Fibroblast of skin of scalp (primary cell): ENCODE data around the gene DNM3.

ENCODE experiments used
- DNase-seq: peaks from one replicate; pipeline ENCODE4 v3.0.0-alpha.2; 2013

DNM3 gene

DNA sequence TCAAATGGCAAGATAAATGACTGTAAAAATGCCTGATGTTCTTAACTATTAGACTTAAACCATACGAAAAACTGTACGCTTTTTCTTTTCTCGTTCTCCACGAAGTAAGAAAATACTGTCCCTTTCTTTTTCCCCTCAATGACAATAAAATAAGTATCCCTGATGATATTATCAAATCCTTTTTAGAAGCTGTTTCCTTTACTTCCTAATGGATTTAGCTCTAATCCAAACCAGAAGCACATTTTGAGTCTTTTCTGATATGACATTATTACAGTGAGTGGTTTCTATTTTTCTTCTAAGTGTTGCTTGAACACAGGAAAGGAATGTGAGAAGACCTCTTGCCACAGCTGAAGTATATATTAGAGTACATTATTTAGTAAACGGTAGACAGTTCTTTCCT is 32.4 kb downstream of the DNM3 start:
- DNase-seq, result no peak

GRCh38 chr1:171877701-171878100 is 36.4 kb downstream of the DNM3 start:
- no peak for DNase-seq

- no peak for DNase-seq
These were observed 38.3 kb downstream of the DNM3 start for GRCh38 chr1:171879556-171879955.

GRCh38 chr1:171881442-171881841 is 40.1 kb downstream of the DNM3 start:
- no peak for DNase-seq

GRCh38 chr1:171883849-171884248 is 42.6 kb downstream of the DNM3 start:
- DNase-seq, result no peak

GRCh38 chr1:171884475-171884874 is 43.2 kb downstream of the DNM3 start:
- no peak for DNase-seq

DNA sequence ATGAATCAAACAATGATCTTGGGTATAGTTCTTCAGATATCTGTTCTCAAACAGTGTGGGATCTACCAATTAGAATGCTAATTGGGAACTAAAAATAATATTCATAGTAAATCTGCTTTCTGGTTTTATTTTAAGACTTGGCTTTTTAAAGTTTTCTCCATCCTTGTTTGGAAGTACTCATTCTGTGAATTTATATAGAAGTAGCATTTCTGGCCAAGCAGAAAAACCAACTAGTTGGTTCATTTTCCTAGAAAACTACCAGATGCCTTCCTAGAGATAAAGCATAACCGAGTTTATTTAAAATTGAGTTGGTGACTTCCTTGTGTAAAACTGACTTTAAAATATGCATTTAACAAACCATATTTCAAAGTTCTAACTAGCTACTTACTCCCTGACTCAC is 48.8 kb downstream of the DNM3 start:
- no peak for DNase-seq

DNA sequence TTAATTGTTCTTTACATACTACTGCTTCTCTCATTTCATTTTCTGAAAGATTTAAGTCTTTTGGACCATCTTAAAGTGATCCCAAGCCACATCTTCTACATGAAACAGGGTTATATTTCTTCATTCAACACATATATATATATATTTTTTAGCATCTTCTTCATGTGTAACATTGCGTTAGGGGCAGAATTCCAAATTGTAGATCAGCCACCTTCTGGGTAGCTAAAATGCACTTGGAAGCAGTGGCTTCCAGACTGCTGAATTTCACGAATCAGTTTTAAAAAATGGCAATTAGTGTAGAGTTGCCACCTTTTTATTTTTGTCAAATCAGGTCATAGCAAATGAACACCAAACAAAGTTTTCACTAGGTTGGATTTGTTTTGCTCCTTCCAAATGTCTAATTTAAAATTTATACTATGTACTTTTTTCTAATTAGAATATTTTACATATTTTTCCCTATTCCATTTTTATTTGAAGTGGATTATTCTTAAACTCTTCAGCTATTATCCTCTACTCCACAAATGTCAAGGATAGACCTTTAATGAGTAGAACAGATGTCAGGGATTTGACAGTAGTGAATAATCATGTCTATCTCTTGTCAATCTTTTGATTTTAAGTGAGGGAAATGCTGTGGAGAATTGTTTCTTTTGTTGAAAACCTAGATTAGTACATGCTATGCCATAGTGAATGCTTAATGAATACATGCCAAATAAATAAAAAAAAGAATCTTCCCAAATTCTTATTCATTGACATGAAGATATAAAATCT is 55.8 kb downstream of the DNM3 start:
- no peak for DNase-seq

DNA sequence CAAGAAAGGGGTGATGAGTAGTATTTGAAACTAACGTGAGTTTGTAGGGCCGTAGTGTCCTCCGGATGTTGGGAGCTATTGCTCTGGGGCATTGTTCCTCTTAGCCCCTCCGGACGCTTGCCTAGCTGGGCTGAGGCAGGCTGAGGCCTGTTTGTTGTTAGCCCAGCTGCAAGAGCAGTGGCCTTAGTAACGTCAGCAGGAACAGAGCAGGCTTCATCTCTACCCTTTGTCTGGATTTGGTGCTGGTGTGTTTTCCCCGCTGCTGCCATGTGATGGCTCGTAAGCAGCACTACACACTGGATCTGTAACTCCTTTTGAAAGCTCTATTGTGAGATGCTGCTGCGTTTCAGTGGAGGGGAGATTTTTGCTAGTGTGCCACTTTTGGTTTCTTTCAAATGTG is 57.6 kb downstream of the DNM3 start:
- no peak for DNase-seq

DNA sequence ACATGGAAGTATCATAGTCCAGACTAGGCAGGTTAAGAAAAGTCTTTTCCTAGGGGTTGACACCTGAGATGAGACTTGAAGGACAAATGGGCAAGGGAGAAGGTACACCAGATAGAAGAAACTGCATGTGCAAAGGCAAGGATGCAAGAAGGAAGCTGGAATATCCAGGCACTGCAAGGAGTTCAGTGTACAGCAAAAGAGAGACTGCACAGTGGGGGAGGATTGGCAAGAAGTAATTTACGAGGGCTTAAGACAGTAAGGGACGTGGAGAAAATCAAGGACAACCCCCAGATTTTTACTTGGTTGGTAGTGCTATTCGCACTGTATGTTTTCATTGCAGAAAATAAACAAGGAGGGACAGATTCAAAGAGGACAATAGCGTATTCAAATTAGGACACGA is 58.5 kb downstream of the DNM3 start:
- DNase-seq, result no peak

DNA sequence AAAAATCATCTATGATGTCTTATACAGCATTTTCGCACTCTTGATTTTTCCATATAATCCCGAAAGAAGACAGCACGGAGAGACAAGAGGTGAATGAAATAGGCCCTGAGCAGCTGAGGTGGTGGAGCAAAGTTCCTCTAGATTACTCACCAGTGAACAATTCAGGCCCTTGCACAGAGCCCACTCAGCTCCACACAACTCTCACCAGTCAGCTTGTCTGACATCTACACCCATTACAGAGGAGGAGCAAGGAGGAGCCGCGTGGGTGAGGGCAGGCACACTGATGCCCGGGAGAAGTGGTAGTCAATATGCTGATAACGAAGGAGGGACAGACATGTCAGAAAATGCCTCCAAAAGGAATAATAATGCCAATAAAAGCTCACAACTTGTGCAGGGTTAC is 59.9 kb downstream of the DNM3 start:
- DNase-seq, result no peak

- no peak for DNase-seq
These were observed 61.2 kb downstream of the DNM3 start for GRCh38 chr1:171902527-171902926.

DNA sequence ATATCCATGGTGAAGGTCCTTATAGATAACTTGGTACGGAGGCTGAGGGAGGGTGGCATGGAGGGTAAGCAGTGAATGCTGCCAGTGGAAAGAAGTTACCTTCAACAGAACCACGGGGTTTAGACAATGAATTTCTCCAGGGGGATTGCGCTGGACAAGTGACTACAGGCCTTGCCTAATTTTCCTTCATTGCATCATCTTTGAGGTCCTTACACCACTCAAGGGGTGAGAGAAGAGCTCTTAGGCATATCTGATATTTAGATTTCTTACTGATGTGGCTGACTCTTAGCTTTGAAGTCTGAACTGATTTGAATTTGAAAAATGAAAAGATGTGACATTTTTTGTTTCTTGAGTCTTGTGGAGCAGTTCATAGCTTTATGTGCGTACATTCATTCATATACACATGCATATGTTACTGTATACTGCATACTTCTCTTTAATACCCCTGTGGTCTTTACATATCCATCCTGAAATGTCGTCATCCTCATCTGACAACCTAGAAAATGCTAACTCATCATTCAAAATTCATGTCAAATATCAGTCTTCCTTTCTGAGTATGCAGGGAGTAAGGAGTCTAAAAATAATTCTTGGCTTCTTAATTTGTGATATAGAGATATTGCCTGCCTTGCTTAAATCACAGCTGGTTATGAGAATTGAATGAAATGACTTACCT is 63.6 kb downstream of the DNM3 start:
- no peak for DNase-seq

DNA sequence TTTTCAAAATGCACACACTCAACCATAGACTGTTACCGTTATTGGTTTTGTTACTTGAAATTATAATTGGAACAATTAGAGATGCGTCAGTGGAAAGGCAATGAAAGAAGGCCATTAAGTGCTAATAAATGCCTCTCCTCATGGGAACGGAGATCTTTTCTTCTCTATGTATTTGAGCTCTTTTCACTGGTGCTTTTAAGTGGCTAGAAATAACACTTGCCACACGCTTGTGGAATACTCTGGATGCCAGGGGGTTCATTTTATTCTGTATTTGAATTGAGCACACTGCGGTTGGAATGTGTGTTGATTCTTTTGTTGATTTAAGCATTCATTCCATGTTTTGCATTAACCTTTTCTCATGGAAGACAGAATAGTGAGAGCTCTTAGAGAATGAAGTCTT is 68.4 kb downstream of the DNM3 start:
- peak; percentile 38 for DNase-seq

GRCh38 chr1:171910786-171911185 is 69.5 kb downstream of the DNM3 start:
- peak; percentile 29 for DNase-seq

DNA sequence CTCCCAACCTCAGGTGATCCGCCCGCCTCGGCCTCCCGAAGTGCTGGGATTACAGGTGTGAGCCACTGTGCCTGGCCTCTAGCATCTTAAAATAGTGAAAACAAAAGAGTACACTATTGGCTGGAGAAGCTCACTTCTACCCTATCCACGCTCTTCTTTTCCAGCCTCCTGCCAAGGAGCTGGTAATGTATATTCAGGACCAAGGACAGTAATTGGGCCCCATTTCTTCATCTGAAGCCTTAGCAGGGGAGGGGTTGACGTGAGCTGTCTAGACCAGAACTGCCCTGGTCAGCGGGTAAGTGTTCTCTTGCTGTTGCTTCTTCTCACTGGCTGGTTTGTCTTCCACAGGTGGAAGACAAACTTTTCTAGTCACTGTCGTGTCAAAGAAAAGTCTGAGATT is 70.2 kb downstream of the DNM3 start:
- DNase-seq, result peak; percentile 14

GRCh38 chr1:171912509-171913175 is 71.3 kb downstream of the DNM3 start:
- no peak for DNase-seq

DNA sequence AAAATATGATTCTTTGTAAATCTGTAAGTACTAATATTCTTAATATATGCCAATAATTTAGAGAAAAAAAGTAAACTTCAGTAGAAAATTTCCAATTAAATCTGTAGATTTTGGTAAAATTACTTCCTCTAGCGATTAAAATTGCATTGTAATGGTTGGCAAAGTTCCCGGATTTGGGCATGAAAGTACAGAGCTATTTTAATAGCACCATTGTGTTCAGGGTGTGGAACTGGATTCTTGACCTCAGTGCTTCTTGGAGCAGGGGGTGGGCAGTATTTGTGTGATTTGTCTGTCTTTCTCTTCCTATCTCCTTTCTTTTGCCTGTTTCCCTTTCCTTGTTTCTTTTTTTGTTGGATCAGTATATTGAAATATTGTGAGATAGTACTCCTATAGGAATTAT is 72.1 kb downstream of the DNM3 start:
- DNase-seq, result peak; percentile 8

DNA sequence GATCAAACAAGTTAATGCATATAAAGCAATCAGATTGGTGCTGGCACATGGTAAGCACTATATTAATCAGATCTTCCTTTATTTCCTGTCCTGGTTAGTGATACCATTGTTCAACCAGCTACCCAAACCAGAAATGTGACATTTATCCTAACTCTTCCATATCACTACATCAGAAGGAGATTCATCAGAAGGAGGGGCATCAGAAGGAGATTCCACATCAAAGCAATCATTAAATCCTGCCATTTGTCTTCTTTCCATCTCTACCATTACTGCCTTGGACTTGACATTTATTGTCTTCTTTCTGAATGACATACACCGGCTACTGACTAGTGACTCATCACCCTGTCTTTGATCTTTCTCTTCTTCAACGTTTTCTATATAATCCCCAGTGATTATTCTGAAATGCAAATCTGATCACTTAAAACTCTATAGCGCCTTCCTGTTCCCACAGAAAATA is 75.0 kb downstream of the DNM3 start:
- no peak for DNase-seq

DNA sequence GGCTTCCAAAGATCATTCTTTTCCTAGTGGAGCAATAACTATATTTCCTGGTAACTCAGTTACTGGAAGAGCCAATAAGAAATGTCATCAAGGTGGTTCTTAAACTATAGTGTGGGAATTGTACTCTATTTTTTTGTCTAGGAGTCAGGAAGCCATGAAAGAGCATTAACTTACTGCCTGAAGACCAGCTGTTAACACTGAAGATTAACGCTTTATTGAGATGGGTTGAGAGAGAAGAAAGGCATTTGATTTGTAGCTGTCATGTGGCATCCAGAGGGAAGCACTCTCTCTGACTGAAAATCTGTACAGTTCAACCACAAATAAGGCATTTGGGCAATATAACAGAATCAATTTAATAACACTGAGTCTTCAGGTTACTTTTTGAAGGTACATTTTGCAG is 76.0 kb downstream of the DNM3 start:
- no peak for DNase-seq

- peak; percentile 3 for DNase-seq
These were observed 78.9 kb downstream of the DNM3 start for GRCh38 chr1:171919891-171920887.

- no peak for DNase-seq
These were observed 81.7 kb downstream of the DNM3 start for GRCh38 chr1:171922999-171923398.

GRCh38 chr1:171929121-171929520 is 87.8 kb downstream of the DNM3 start:
- no peak for DNase-seq
